HG02885 (cell line): Measurements from ENCODE around the gene CECR2.

Experiments
- ATAC-seq: cut with Tn5 transposase; IDR thresholded peaks from one replicate; pipeline ENCODE4 v1.9.1; 2021; ENCODE audit warnings: mild to moderate bottlenecking; ENCODE audit not compliant: unreplicated experiment, poor library complexity

Gene CECR2

GRCh38 chr22:17441326-17441725, 72.1 kb downstream of the CECR2 start:
- ATAC-seq, result no peak

- ATAC-seq, result no peak
Observed at GRCh38 chr22:17443405-17444203, 74.3 kb downstream of the CECR2 start.

- no peak for ATAC-seq
Observed at GRCh38 chr22:17444204-17444504, 74.9 kb downstream of the CECR2 start.

- ATAC-seq, result no peak
Observed at GRCh38 chr22:17446698-17447097, 77.4 kb downstream of the CECR2 start.

GRCh38 chr22:17451316-17451715, 82.1 kb downstream of the CECR2 start:
- no peak for ATAC-seq

- no peak for ATAC-seq
Observed at GRCh38 chr22:17460895-17461294, 91.6 kb downstream of the CECR2 start.

GRCh38 chr22:17470880-17471500, 101.7 kb downstream of the CECR2 start:
- ATAC-seq, result no peak

GRCh38 chr22:17471886-17472535, 102.8 kb downstream of the CECR2 start:
- no peak for ATAC-seq

- no peak for ATAC-seq
Observed at GRCh38 chr22:17472932-17473331, 103.7 kb downstream of the CECR2 start.

GRCh38 chr22:17475318-17476230, 106.3 kb downstream of the CECR2 start:
- no peak for ATAC-seq

GRCh38 chr22:17476838-17477237, 107.6 kb downstream of the CECR2 start:
- no peak for ATAC-seq

- no peak for ATAC-seq
Observed at GRCh38 chr22:17477391-17477833, 108.2 kb downstream of the CECR2 start.

GRCh38 chr22:17479135-17479534, 109.9 kb downstream of the CECR2 start:
- ATAC-seq, result no peak

GRCh38 chr22:17481424-17481823, 112.2 kb downstream of the CECR2 start:
- no peak for ATAC-seq

GRCh38 chr22:17483688-17484372, 114.6 kb downstream of the CECR2 start:
- ATAC-seq, result no peak

GRCh38 chr22:17484608-17485007, 115.3 kb downstream of the CECR2 start:
- ATAC-seq, result no peak

- no peak for ATAC-seq
Observed at GRCh38 chr22:17486313-17486712, 117.1 kb downstream of the CECR2 start.

GRCh38 chr22:17486719-17487118, 117.5 kb downstream of the CECR2 start:
- ATAC-seq, result no peak

GRCh38 chr22:17489101-17489500, 119.8 kb downstream of the CECR2 start:
- no peak for ATAC-seq

- ATAC-seq, result no peak
Observed at GRCh38 chr22:17491090-17491640, 121.9 kb downstream of the CECR2 start.
